Nephron progenitor cell (in vitro differentiated cells): ENCODE measurements around the gene TSN.

Experiments
- DNase-seq: peaks from one replicate; pipeline ENCODE4 v3.0.0; 2021
- H3K27ac Mint-ChIP-seq: 2 replicates; pipeline ENCODE4 v1.8.0; 2021; ENCODE audit warnings: mild to moderate bottlenecking, moderate library complexity, mixed read lengths
- H3K27me3 Mint-ChIP-seq: 2 replicates; pipeline ENCODE4 v1.8.0; 2021; ENCODE audit warnings: mild to moderate bottlenecking, low read depth, mixed read lengths; ENCODE audit not compliant: poor library complexity
- H3K36me3 Mint-ChIP-seq: 2 replicates; pipeline ENCODE4 v1.8.0; 2021; ENCODE audit warnings: low read depth, mixed read lengths
- H3K4me1 Mint-ChIP-seq: 2 replicates; pipeline ENCODE4 v1.8.0; 2021; ENCODE audit warnings: mixed read lengths
- H3K4me3 Mint-ChIP-seq: 2 replicates; pipeline ENCODE4 v1.8.0; 2021; ENCODE audit warnings: mild to moderate bottlenecking, moderate library complexity, mixed read lengths
- H3K9me3 Mint-ChIP-seq: 2 replicates; pipeline ENCODE4 v1.8.0; 2021; ENCODE audit warnings: mild to moderate bottlenecking, moderate library complexity, mixed read lengths
- CTCF ChIP-seq: fragments of 200-600 bp; sonication (generic); IDR thresholded peaks from 2 replicates; pipeline ENCODE4 v1.5.0; 2021; ENCODE audit warnings: antibody characterized with exemption

The TSN gene

GRCh38 chr2:121755237-121756111, at the start of gene TSN:
Gene TSN, plus strand, starts transcription at chr2:121755651. Its CDS starts 129 bp downstream, at chr2:121755780.
- peak within 1 kb of the TSS; percentile 95 for H3K27ac Mint-ChIP-seq
- H3K27me3 Mint-ChIP-seq = no peaks in the 10 kb centered on the region
- no peaks in the 10 kb centered on the region for H3K9me3 Mint-ChIP-seq
- H3K4me3 Mint-ChIP-seq = peak within 1 kb of the TSS; percentile 95
- no peak for TF ChIP-seq CTCF
- peak; percentile 98 for DNase-seq
- H3K4me1 Mint-ChIP-seq = peaks cover 32% of the 10 kb centered on the region
- peaks cover 14% of the 10 kb centered on the region for H3K36me3 Mint-ChIP-seq

- H3K4me3 Mint-ChIP-seq = no peak overlapping the region
- H3K36me3 Mint-ChIP-seq = no peaks in the 10 kb centered on the region
- DNase-seq = no peak
- H3K27me3 Mint-ChIP-seq = peaks cover 10% of the 10 kb centered on the region
- no peak overlapping the region for H3K27ac Mint-ChIP-seq
- peaks cover 4% of the 10 kb centered on the region for H3K9me3 Mint-ChIP-seq
- no peak for TF ChIP-seq CTCF
- peaks cover 63% of the 10 kb centered on the region for H3K4me1 Mint-ChIP-seq
Measured at GRCh38 chr2:121705958-121706357, 49.5 kb upstream of the TSN start.

- peak overlapping the region; percentile 87 for H3K27ac Mint-ChIP-seq
Measured at GRCh38 chr2:121707344-121707919, 48.0 kb upstream of the TSN start.

GRCh38 chr2:121707920-121708361, 47.5 kb upstream of the TSN start:
- no peak for DNase-seq
- TF ChIP-seq CTCF = no peak
- no peaks in the 10 kb centered on the region for H3K9me3 Mint-ChIP-seq
- H3K27me3 Mint-ChIP-seq = peaks cover 7% of the 10 kb centered on the region
- peak overlapping the region; percentile 41 for H3K4me3 Mint-ChIP-seq
- peaks cover 51% of the 10 kb centered on the region for H3K4me1 Mint-ChIP-seq
- peak overlapping the region; percentile 87 for H3K27ac Mint-ChIP-seq
- H3K36me3 Mint-ChIP-seq = no peaks in the 10 kb centered on the region

More at GRCh38 chr2:121707344-121707919, 48.0 kb upstream of the TSN start:
- no peak for TF ChIP-seq CTCF
- Mint-ChIP-seq H3K4me1 (peaks cover 56% of the 10 kb centered on the region), H3K27me3 (peaks cover 7% of the 10 kb centered on the region), H3K4me3 (peak overlapping the region; percentile 41), H3K36me3 (no peaks in the 10 kb centered on the region), H3K9me3 (peaks cover 3% of the 10 kb centered on the region)
- DNase-seq = peak; percentile 10

GRCh38 chr2:121709776-121710469, 45.5 kb upstream of the TSN start:
- no peak overlapping the region for H3K27ac Mint-ChIP-seq
- peaks cover 48% of the 10 kb centered on the region for H3K4me1 Mint-ChIP-seq
- no peak overlapping the region for H3K4me3 Mint-ChIP-seq
- DNase-seq = no peak
- no peaks in the 10 kb centered on the region for H3K36me3 Mint-ChIP-seq
- no peaks in the 10 kb centered on the region for H3K9me3 Mint-ChIP-seq
- H3K27me3 Mint-ChIP-seq = peaks cover 8% of the 10 kb centered on the region
- TF ChIP-seq CTCF = no peak
